ENCODE results near the gene HTT. TPM values are rescaled to one million over a fixed set of nuclear protein-coding genes. Genes with fewer than 3 reads are reported as not detected.

Gene HTT
- total RNA-seq, 1 donor from 2014 or later, result 32.5 TPM

GRCh38 chr4:3233391-3234071 lies 159.1 kb downstream of the HTT start:
- H3K4me3 ChIP-seq (ENCODE audit: low read depth, low read length), result no peak overlapping the region
- TF ChIP-seq CTCF (conservative IDR thresholded peaks at IDR 0.05; ENCODE audit: low read depth, low read length), result no peak
- no peak for DNase-seq (ENCODE audit: low read depth)

- TF ChIP-seq CTCF (conservative IDR thresholded peaks at IDR 0.05; ENCODE audit: low read depth, low read length), result no peak
- DNase-seq (ENCODE audit: low read depth), result no peak
- no peak overlapping the region for H3K4me3 ChIP-seq (ENCODE audit: low read depth, low read length)
These were observed 159.9 kb downstream of the HTT start for GRCh38 chr4:3234171-3235029.

GRCh38 chr4:3235030-3235345 lies 160.5 kb downstream of the HTT start:
- no peak for DNase-seq (ENCODE audit: low read depth)
- no peak overlapping the region for H3K4me3 ChIP-seq (ENCODE audit: low read depth, low read length)
- no peak for TF ChIP-seq CTCF (conservative IDR thresholded peaks at IDR 0.05; ENCODE audit: low read depth, low read length)

GRCh38 chr4:3235581-3235980 lies 161.1 kb downstream of the HTT start:
- no peak for TF ChIP-seq CTCF (conservative IDR thresholded peaks at IDR 0.05; ENCODE audit: low read depth, low read length)
- no peak overlapping the region for H3K4me3 ChIP-seq (ENCODE audit: low read depth, low read length)
- DNase-seq (ENCODE audit: low read depth), result no peak

GRCh38 chr4:3236326-3236878 lies 161.9 kb downstream of the HTT start:
- no peak for TF ChIP-seq CTCF (conservative IDR thresholded peaks at IDR 0.05; ENCODE audit: low read depth, low read length)
- no peak overlapping the region for H3K4me3 ChIP-seq (ENCODE audit: low read depth, low read length)
- no peak for DNase-seq (ENCODE audit: low read depth)

GRCh38 chr4:3237266-3237665 lies 162.8 kb downstream of the HTT start:
- no peak overlapping the region for H3K4me3 ChIP-seq (ENCODE audit: low read depth, low read length)
- no peak for TF ChIP-seq CTCF (conservative IDR thresholded peaks at IDR 0.05; ENCODE audit: low read depth, low read length)
- DNase-seq (ENCODE audit: low read depth), result no peak

All from epithelial cell of proximal tubule (primary cell).